Measurements from ENCODE around the gene LIF. TPM values are rescaled to one million over a fixed set of nuclear protein-coding genes. Genes with fewer than 3 reads are reported as not detected.

Gene LIF
- total RNA-seq, 1 donor from 2014 or later = 18.9 TPM

GRCh38 chr22:30266445-30267381 lies 20.2 kb upstream of the LIF start, which contains the start of gene OSM:
Gene OSM, minus strand, starts transcription at chr22:30266851. Its CDS starts 52 bp downstream, at chr22:30266799.
- H3K27ac Mint-ChIP-seq (ENCODE audit: unreplicated experiment) = no peak within 1 kb of the TSS
- TF ChIP-seq CTCF (IDR thresholded peaks at IDR 0.05) = no peak
- peaks cover 6% of the 10 kb centered on the region for H3K4me1 Mint-ChIP-seq (ENCODE audit: low read depth)
- H3K36me3 Mint-ChIP-seq (ENCODE audit: low read depth) = no peaks in the 10 kb centered on the region
- no peaks in the 10 kb centered on the region for H3K27me3 Mint-ChIP-seq (ENCODE audit: low read depth)
- no peak for DNase-seq (ENCODE audit: low spot score)
- no peak within 1 kb of the TSS for H3K4me3 Mint-ChIP-seq (ENCODE audit: unreplicated experiment)
- no peaks in the 10 kb centered on the region for H3K9me3 Mint-ChIP-seq (ENCODE audit: low read depth)

GRCh38 chr22:30265823-30266444 lies 19.4 kb upstream of the LIF start:
- no peak for DNase-seq (ENCODE audit: low spot score)
- no peaks in the 10 kb centered on the region for H3K36me3 Mint-ChIP-seq (ENCODE audit: low read depth)
- no peaks in the 10 kb centered on the region for H3K9me3 Mint-ChIP-seq (ENCODE audit: low read depth)
- H3K27me3 Mint-ChIP-seq (ENCODE audit: low read depth) = no peaks in the 10 kb centered on the region
- H3K4me1 Mint-ChIP-seq (ENCODE audit: low read depth) = peaks cover 6% of the 10 kb centered on the region
- no peak overlapping the region for H3K4me3 Mint-ChIP-seq (ENCODE audit: unreplicated experiment)
- TF ChIP-seq CTCF (IDR thresholded peaks at IDR 0.05) = no peak
- no peak overlapping the region for H3K27ac Mint-ChIP-seq (ENCODE audit: unreplicated experiment)

GRCh38 chr22:30265131-30265720 lies 18.7 kb upstream of the LIF start:
- H3K36me3 Mint-ChIP-seq (ENCODE audit: low read depth) = no peaks in the 10 kb centered on the region
- DNase-seq (ENCODE audit: low spot score) = no peak
- no peaks in the 10 kb centered on the region for H3K27me3 Mint-ChIP-seq (ENCODE audit: low read depth)
- H3K4me3 Mint-ChIP-seq (ENCODE audit: unreplicated experiment) = no peak overlapping the region
- peaks cover 6% of the 10 kb centered on the region for H3K4me1 Mint-ChIP-seq (ENCODE audit: low read depth)
- no peaks in the 10 kb centered on the region for H3K9me3 Mint-ChIP-seq (ENCODE audit: low read depth)
- no peak for TF ChIP-seq CTCF (IDR thresholded peaks at IDR 0.05)
- H3K27ac Mint-ChIP-seq (ENCODE audit: unreplicated experiment) = no peak overlapping the region

- H3K36me3 Mint-ChIP-seq (ENCODE audit: low read depth) = no peaks in the 10 kb centered on the region
- H3K9me3 Mint-ChIP-seq (ENCODE audit: low read depth) = no peaks in the 10 kb centered on the region
- H3K4me3 Mint-ChIP-seq (ENCODE audit: unreplicated experiment) = no peak overlapping the region
- no peak overlapping the region for H3K27ac Mint-ChIP-seq (ENCODE audit: unreplicated experiment)
- peaks cover 6% of the 10 kb centered on the region for H3K4me1 Mint-ChIP-seq (ENCODE audit: low read depth)
- no peaks in the 10 kb centered on the region for H3K27me3 Mint-ChIP-seq (ENCODE audit: low read depth)
- TF ChIP-seq CTCF (IDR thresholded peaks at IDR 0.05) = no peak
- DNase-seq (ENCODE audit: low spot score) = no peak
These were observed 17.3 kb upstream of the LIF start for GRCh38 chr22:30263883-30264282.
